Subcutaneous abdominal adipose tissue (tissue), 5 donors: ENCODE data around the gene RUBCN.
"Not testable (repeated sequence)": the region's sequence is repeated elsewhere in the genome, so short reads cannot be mapped to it uniquely, and the experiment has no call there.

ENCODE experiments used
- H3K27ac ChIP-seq: one replicate; pipeline ENCODE4 v1.7.0; 2013; ENCODE audit warnings: low read depth, mild to moderate bottlenecking, inconsistent platforms, low read length, moderate library complexity
- H3K27me3 ChIP-seq, 5 donors: one replicate each; pipeline ENCODE4 v1.7.0; 2013; ENCODE audit warnings: low read length in 5 of 5, inconsistent platforms in 1 of 5; ENCODE audit not compliant: control insufficient read depth in 5 of 5, insufficient read depth in 4 of 5
- H3K36me3 ChIP-seq, 5 donors: one replicate each; pipeline ENCODE4 v1.7.0; 2013; ENCODE audit warnings: low read length in 5 of 5; ENCODE audit not compliant: control insufficient read depth in 5 of 5, insufficient read depth in 5 of 5
- H3K4me1 ChIP-seq, 5 donors: one replicate each; pipeline ENCODE4 v1.7.0; 2013; ENCODE audit warnings: low read length in 5 of 5, mild to moderate bottlenecking in 3 of 5, moderate library complexity in 1 of 5; ENCODE audit not compliant: control insufficient read depth in 5 of 5, insufficient read depth in 5 of 5
- H3K4me3 ChIP-seq, 5 donors: one replicate each; pipeline ENCODE4 v1.7.0; 2013; ENCODE audit warnings: low read length in 5 of 5, low read depth in 1 of 5
- H3K9ac ChIP-seq, 5 donors: one replicate each; pipeline ENCODE4 v1.7.0; 2013; ENCODE audit warnings: low read length in 5 of 5, mild to moderate bottlenecking in 4 of 5, moderate library complexity in 3 of 5
- H3K9me3 ChIP-seq, 5 donors: one replicate each; pipeline ENCODE4 v1.7.0; 2013; ENCODE audit warnings: low read length in 5 of 5; ENCODE audit not compliant: control insufficient read depth in 5 of 5
- donor health status: healthy.
- donor health status: healthy.
- donor health status: healthy.
- donor health status: healthy.
- donor health status: healthy.

The RUBCN gene

DNA sequence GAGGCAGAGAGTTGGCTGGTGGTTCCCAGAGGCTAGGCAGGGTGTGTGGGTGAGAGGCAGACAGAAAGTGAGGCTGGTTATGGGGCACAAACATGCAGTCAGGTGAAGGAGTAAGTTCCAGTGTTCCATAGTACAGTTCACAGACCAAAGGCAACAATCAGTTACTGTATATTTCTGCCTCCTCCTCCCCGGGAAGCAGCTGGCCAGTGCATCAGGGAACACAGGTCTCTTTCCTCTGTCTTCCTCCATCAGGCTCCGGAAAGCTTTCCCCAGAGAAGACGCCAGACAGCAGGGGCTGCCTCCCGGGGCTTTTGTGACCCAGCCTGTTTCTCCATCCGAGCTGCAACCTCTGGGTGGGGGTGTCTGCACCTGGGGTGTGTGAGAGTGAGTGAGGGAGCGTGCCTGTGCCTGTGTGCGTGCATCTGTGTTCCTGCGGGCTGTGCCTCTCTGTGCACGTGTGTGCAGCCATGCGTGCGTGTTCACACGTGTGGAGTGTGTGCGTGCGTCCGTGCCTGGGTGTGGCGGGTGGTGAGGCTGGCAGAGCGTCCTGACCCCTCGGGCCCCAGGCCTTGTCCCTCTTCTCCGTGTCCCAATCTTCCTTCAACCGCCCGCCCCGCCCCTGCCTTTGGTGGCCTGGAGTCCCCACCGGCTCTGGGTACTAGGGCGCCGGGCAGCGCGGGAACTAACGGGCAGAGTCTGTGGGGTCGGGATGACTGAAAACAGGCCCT, 72.1 kb downstream of the RUBCN start:
- not testable (repeated sequence) for H3K9ac ChIP-seq
- H3K4me3 ChIP-seq = peak overlapping the region in 1 of 5 donors; percentile 44

DNA sequence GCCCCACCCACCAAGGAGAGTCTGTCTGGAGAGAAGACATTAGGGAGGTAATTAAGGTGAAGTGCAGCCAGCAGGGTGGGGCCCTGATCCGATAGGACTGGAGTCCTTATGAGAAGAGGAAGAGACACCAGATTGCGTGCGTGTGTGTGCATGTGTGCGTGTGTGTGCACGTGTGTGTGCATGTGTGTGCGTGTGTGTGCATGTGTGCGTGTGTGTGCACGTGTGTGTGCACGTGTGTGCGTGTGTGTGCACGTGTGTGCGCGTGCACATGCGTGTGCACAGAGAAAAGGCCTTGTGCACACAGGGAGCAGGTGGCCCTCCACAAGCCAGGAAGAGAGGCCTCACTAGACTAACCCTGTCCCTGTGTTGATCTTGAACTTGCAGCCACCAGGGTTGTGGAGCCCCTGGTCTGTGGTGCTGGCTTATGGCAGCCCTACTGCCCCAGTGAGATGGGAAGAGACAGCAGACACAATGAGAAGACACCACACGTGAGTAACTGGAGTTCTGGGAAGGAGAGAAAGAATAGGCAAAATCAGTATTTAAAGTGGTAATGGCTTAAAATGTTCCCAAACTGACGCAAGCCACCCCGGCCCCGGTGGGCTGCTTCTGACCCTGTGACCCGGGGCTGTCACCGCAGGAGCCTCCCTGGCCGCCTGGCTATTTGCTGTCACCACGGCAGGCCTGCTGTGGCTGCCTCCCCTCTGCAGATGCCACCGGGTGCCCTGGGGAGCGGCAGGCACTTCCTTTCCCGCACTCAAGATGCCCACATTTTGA, 73.2 kb downstream of the RUBCN start:
- not testable (repeated sequence) for H3K36me3 ChIP-seq, H3K9ac ChIP-seq, H3K4me3 ChIP-seq, H3K4me1 ChIP-seq, H3K27ac ChIP-seq, H3K9me3 ChIP-seq, H3K27me3 ChIP-seq

More for the DNA sequence above, 72.1 kb downstream of the RUBCN start:
- H3K36me3 ChIP-seq, H3K27ac ChIP-seq, H3K4me1 ChIP-seq, H3K27me3 ChIP-seq, H3K9me3 ChIP-seq: not testable (repeated sequence)

DNA sequence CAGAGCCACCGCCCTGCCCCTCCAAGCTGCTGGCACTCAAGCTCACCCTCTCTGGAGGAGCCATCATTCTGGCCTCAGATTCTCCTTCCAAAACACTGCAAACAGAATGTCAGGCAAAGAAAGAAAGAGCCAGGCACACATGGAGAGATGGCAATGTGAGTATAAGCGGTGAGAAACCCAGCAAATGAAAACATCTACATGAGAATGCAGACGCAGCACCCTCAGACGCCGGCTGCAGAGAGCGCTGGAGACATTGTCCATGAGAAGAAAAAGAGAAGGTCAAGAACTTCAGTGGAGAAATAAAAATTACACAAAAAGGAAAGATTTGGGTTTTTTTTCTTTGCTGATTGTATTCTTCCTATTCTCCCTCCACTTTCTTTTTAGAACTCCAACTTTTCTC, 74.4 kb downstream of the RUBCN start:
- H3K36me3 ChIP-seq, H3K27me3 ChIP-seq, H3K4me3 ChIP-seq, H3K4me1 ChIP-seq, H3K27ac ChIP-seq, H3K9me3 ChIP-seq, H3K9ac ChIP-seq: not testable (repeated sequence)

- H3K27me3 ChIP-seq, H3K9ac ChIP-seq, H3K4me1 ChIP-seq, H3K27ac ChIP-seq, H3K36me3 ChIP-seq, H3K4me3 ChIP-seq, H3K9me3 ChIP-seq: not testable (repeated sequence)
Observed at GRCh38 chr3:197661874-197662273, 74.8 kb downstream of the RUBCN start.

DNA sequence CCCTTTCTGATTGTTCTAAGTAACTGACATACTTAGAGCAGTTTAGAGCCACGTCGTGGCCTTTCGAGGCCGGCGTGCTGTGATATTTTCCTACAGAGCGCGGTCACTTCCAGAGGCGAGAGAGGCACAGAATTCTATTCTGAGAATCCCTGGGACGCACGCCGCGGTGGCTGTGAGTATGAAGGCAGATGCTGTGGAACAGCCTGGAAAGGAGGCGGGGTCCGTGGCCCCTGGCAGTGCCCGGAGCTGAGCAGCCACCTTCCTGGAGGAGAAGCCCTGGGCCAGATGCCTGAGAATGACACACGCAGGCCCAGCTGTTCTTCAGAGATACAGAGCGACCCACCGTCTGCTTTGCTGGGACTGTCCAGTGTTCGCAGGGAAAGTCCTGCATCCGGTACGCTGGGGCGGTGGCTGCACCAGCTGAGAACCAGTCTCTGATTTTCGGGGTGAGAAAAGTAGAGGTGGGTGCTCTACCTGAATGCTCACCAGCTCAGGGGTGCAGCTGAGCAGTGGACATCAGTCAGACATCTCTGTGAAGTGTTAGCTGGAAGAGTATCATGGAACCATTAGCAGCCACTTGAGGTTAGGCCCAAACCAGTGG, 75.4 kb downstream of the RUBCN start:
- H3K27me3 ChIP-seq, H3K27ac ChIP-seq, H3K36me3 ChIP-seq, H3K9me3 ChIP-seq, H3K4me3 ChIP-seq, H3K9ac ChIP-seq, H3K4me1 ChIP-seq: not testable (repeated sequence)

GRCh38 chr3:197659701-197660100, 77.0 kb downstream of the RUBCN start:
- H3K4me1 ChIP-seq, H3K27ac ChIP-seq, H3K9me3 ChIP-seq, H3K27me3 ChIP-seq, H3K4me3 ChIP-seq, H3K36me3 ChIP-seq, H3K9ac ChIP-seq: not testable (repeated sequence)

- H3K4me1 ChIP-seq, H3K9me3 ChIP-seq, H3K4me3 ChIP-seq, H3K27ac ChIP-seq, H3K27me3 ChIP-seq, H3K36me3 ChIP-seq, H3K9ac ChIP-seq: not testable (repeated sequence)
Observed at GRCh38 chr3:197659144-197659543, 77.6 kb downstream of the RUBCN start.

GRCh38 chr3:197658706-197659105, 78.0 kb downstream of the RUBCN start:
- not testable (repeated sequence) for H3K27ac ChIP-seq, H3K9ac ChIP-seq, H3K36me3 ChIP-seq, H3K27me3 ChIP-seq, H3K9me3 ChIP-seq, H3K4me1 ChIP-seq, H3K4me3 ChIP-seq

GRCh38 chr3:197657541-197658292, 79.0 kb downstream of the RUBCN start:
- not testable (repeated sequence) for H3K9me3 ChIP-seq, H3K4me3 ChIP-seq, H3K36me3 ChIP-seq, H3K4me1 ChIP-seq, H3K27me3 ChIP-seq, H3K9ac ChIP-seq, H3K27ac ChIP-seq

DNA sequence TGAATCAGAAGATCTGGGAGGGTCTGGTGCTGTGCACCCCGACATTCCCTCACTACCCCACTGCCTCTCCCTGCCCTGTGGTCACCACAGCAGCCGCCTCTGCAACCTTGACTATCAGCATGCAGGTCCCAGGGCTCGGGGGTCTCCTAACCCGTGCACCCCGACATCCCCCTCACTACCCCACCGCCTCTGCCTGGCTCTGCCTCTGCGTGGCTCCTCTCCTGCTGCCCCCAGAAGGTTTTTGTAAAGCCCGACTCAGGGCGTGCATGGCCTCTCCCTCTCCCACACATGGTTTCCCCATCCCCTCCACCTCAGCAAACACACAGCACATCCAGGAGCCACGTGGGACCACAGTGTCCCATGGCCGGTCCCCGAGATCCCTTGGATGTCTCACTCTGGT, 79.7 kb downstream of the RUBCN start:
- not testable (repeated sequence) for H3K36me3 ChIP-seq, H3K27me3 ChIP-seq, H3K9ac ChIP-seq, H3K4me1 ChIP-seq, H3K9me3 ChIP-seq, H3K4me3 ChIP-seq, H3K27ac ChIP-seq
